Measurements from ENCODE around the gene LINC00305. TPM values are rescaled to one million over a fixed set of nuclear protein-coding genes. Genes with fewer than 3 reads are reported as not detected.

LINC00305 gene
- total and polyA plus RNA-seq, 2 donors (not counting 3 experiments of a cell fraction or from before 2014, with no cell fraction given): not detected

- Histone ChIP-seq H3K9me3 (replicated peaks; ENCODE audit: control insufficient read depth, insufficient read depth, low read length) (no peaks in the 10 kb centered on the region), H3K4me2 (ENCODE audit: insufficient read depth, low read length) (no peak overlapping the region), H3K9ac (replicated peaks; ENCODE audit: extremely low read depth, insufficient read depth, low read length) (no peak overlapping the region), H3K4me1 (ENCODE audit: control insufficient read depth, extremely low read depth, insufficient read depth, low read length) (no peaks in the 10 kb centered on the region), H3K4me3 (replicated peaks in 1 of 3; ENCODE audit: insufficient read depth in 1 of 3, low read depth in 1 of 3, low read length in 3 of 3) (no peak overlapping the region), H3K9me1 (replicated peaks; ENCODE audit: control insufficient read depth, extremely low read depth, insufficient read depth, low read length) (no peaks in the 10 kb centered on the region), H3K36me3 (ENCODE audit: control insufficient read depth in 2 of 2, extremely low read depth in 1 of 2, insufficient read depth in 2 of 2, low read length in 2 of 2) (no peaks in the 10 kb centered on the region), H4K20me1 (replicated peaks; ENCODE audit: control insufficient read depth, extremely low read depth, insufficient read depth, low read length) (no peaks in the 10 kb centered on the region), H3K79me2 (ENCODE audit: control insufficient read depth, insufficient read depth, low read length) (no peaks in the 10 kb centered on the region), H2AFZ (ENCODE audit: low read depth, low read length) (no peak overlapping the region), H3K27me3 (ENCODE audit: control insufficient read depth in 2 of 2, insufficient read depth in 2 of 2, low read length in 2 of 2) (no peaks in the 10 kb centered on the region), H3K27ac (ENCODE audit: insufficient read depth, low read depth, low read length) (no peak overlapping the region)
- intact Hi-C loops (cut with micrococcal nuclease): no loop called here
- FAIRE-seq (no peak), DNase-seq (ENCODE audit: low read depth, low spot score) (no peak)
- ChIA-PET POLR2A (no interaction called here), CTCF (no interaction called here)
- TF ChIP-seq POLR2AphosphoS5 (IDR thresholded peaks at IDR 0.05; ENCODE audit: insufficient read depth, low read depth, low read length): no peak
- TF ChIP-seq, protein P1, sequence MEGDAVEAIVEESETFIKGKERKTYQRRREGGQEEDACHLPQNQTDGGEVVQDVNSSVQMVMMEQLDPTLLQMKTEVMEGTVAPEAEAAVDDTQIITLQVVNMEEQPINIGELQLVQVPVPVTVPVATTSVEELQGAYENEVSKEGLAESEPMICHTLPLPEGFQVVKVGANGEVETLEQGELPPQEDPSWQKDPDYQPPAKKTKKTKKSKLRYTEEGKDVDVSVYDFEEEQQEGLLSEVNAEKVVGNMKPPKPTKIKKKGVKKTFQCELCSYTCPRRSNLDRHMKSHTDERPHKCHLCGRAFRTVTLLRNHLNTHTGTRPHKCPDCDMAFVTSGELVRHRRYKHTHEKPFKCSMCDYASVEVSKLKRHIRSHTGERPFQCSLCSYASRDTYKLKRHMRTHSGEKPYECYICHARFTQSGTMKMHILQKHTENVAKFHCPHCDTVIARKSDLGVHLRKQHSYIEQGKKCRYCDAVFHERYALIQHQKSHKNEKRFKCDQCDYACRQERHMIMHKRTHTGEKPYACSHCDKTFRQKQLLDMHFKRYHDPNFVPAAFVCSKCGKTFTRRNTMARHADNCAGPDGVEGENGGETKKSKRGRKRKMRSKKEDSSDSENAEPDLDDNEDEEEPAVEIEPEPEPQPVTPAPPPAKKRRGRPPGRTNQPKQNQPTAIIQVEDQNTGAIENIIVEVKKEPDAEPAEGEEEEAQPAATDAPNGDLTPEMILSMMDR (IDR thresholded peaks at IDR 0.05; ENCODE audit: extremely low read depth in 1 of 2, insufficient read depth in 1 of 2, low read depth in 1 of 2, low read length in 2 of 2): no peak
- TF ChIP-seq MAX (IDR thresholded peaks at IDR 0.05; ENCODE audit: insufficient read depth, insufficient read length): no peak
- TF ChIP-seq FOS (IDR thresholded peaks at IDR 0.05; ENCODE audit: borderline replicate concordance, insufficient read depth, low read length): no peak
- TF ChIP-seq JUN (IDR thresholded peaks at IDR 0.05; ENCODE audit: borderline replicate concordance, insufficient read depth, insufficient read length, low read depth): no peak
- no peak for TF ChIP-seq POLR2A (IDR thresholded peaks at IDR 0.05; ENCODE audit: low read depth, low read length)
- TF ChIP-seq GATA2 (IDR thresholded peaks at IDR 0.05; ENCODE audit: insufficient read depth, insufficient read length, low read depth, low read length): no peak
- TF ChIP-seq EZH2 (IDR thresholded peaks at IDR 0.05; ENCODE audit: borderline replicate concordance, low read depth, low read length, severe bottlenecking): no peak
- no peak for TF ChIP-seq MYC (IDR thresholded peaks at IDR 0.05; ENCODE audit: low read depth, low read length)
- dilution Hi-C loops (cut with MboI; ENCODE audit: extremely low pct_ligation_motif_present, low sequenced_read_pairs): no loop called here
- no TSS peak for BruUV-seq (replicated peaks)
Observed at GRCh38 chr18:64171576-64171975, 22.7 kb upstream of the LINC00305 start.

All from endothelial cell of umbilical vein (primary cell).